Progenitor cell of endocrine pancreas (in vitro differentiated cells): ENCODE results near the gene STMND1. TPM values are rescaled to one million over a fixed set of nuclear protein-coding genes. Genes with fewer than 3 reads are reported as not detected.

ENCODE experiments used
- DNase-seq: peaks from one replicate; pipeline ENCODE4 v3.0.0; 2021; ENCODE audit warnings: low spot score; ENCODE audit not compliant: unreplicated experiment
- H3K27ac Mint-ChIP-seq: 2 replicates; pipeline ENCODE4 v1.8.0; 2021; ENCODE audit warnings: mild to moderate bottlenecking, moderate library complexity, mixed read lengths
- H3K27me3 Mint-ChIP-seq: 2 replicates; pipeline ENCODE4 v1.8.0; 2021; ENCODE audit warnings: mixed read lengths
- H3K36me3 Mint-ChIP-seq: 2 replicates; pipeline ENCODE4 v1.8.0; 2022; ENCODE audit warnings: mixed read lengths; ENCODE audit not compliant: insufficient read depth
- H3K4me1 Mint-ChIP-seq: 2 replicates; pipeline ENCODE4 v1.8.0; 2021; ENCODE audit warnings: low read depth, mixed read lengths
- H3K4me3 Mint-ChIP-seq: 2 replicates; pipeline ENCODE4 v1.8.0; 2021; ENCODE audit warnings: low read depth, mild to moderate bottlenecking, moderate library complexity, mixed read lengths
- H3K9me3 Mint-ChIP-seq: 2 replicates; pipeline ENCODE4 v1.8.0; 2021; ENCODE audit warnings: low read depth, mixed read lengths
- CTCF ChIP-seq: fragments of 200-600 bp; sonication (generic); IDR thresholded peaks from one replicate; pipeline ENCODE4 v1.5.0; 2021; ENCODE audit warnings: antibody characterized with exemption, mild to moderate bottlenecking; ENCODE audit not compliant: unreplicated experiment
- total RNA-seq: library from RNA; stranded (reverse); gene quantifications from 2 replicates; pipeline ENCODE4 v1.2.1, GENCODE V29; 2021

Gene STMND1
- total RNA-seq, 1 donor from 2014 or later, result 0.22 TPM

- H3K27me3 Mint-ChIP-seq, result peaks cover 5% of the 10 kb centered on the region
- no peaks in the 10 kb centered on the region for H3K36me3 Mint-ChIP-seq
- TF ChIP-seq CTCF, result no peak
- H3K4me3 Mint-ChIP-seq, result no peak overlapping the region
- peaks cover 5% of the 10 kb centered on the region for H3K9me3 Mint-ChIP-seq
- DNase-seq, result no peak
- no peak overlapping the region for H3K27ac Mint-ChIP-seq
- no peaks in the 10 kb centered on the region for H3K4me1 Mint-ChIP-seq
Observed at GRCh38 chr6:17081273-17081672, 20.6 kb upstream of the STMND1 start.

DNA sequence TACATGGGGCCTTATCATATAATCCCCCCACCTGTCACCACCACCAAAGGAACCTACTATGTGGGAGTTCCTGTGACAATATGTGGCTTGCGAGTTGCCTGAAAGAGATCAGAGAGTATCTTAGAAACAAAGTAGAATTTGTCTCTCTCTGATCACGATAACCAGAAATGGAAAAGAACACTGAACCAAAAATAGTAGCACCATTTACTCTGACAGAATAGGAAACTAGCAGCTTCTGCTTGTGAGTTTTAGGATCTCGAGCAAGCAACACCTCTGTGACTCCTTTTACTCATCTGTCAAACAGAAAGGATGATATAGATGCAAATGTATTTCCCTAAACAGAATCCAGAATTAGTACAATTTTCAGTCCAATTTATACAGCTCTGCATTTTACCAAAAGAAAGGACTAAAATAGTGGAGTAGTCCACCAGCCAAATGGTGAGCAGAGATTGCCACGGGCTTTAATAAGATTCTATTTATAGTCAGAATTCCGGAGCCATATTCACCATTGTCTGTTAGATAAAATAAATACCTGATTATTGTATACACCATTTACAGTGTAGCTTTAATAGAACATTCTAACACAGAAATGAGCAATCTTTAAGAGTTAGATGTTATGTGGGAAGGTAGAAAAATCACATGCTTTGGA, 19.9 kb upstream of the STMND1 start:
- H3K9me3 Mint-ChIP-seq, result no peaks in the 10 kb centered on the region
- no peaks in the 10 kb centered on the region for H3K36me3 Mint-ChIP-seq
- DNase-seq, result no peak
- no peaks in the 10 kb centered on the region for H3K4me1 Mint-ChIP-seq
- H3K4me3 Mint-ChIP-seq, result no peak overlapping the region
- no peak overlapping the region for H3K27ac Mint-ChIP-seq
- TF ChIP-seq CTCF, result no peak
- peaks cover 8% of the 10 kb centered on the region for H3K27me3 Mint-ChIP-seq

DNA sequence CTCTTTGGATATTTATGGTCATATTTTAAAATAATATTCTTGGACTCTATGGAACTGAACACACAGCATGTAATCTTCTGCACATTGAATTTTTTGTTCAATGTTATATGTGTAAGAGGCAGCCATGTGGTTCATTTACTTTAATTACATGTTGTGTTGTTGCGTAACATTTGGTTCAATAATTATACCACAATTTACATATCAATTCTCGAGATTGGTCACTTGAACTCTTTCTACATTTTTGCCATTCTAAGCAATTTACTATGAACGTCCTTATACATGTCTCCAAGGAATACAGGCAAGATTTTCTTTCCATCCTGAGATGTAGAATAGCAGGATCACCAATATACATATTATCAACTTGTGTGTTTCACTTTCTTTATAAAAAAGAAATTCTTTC, 18.5 kb upstream of the STMND1 start:
- H3K4me3 Mint-ChIP-seq, result no peak overlapping the region
- no peak overlapping the region for H3K27ac Mint-ChIP-seq
- no peaks in the 10 kb centered on the region for H3K4me1 Mint-ChIP-seq
- H3K36me3 Mint-ChIP-seq, result no peaks in the 10 kb centered on the region
- peaks cover 8% of the 10 kb centered on the region for H3K27me3 Mint-ChIP-seq
- TF ChIP-seq CTCF, result no peak
- no peak for DNase-seq
- no peaks in the 10 kb centered on the region for H3K9me3 Mint-ChIP-seq

DNA sequence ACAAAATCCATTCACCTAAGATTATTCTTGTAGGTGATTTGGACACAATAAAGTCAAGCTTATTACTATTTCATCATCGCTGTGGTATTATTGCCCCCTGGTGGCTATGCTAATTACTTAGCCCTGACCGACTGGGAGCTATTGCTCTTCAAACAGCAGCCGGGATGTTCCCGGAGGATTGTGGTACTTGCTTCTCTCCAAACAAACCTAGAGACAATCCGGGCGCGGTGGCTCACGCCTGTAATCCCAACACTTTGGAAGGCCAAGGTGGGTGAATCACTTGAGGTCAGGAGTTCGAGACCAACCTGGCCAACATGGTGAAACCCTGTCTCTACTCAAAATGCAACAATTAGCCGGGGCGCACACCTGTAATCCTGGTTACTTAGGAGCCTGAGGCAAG, 15.4 kb upstream of the STMND1 start:
- peaks cover 9% of the 10 kb centered on the region for H3K9me3 Mint-ChIP-seq
- H3K4me3 Mint-ChIP-seq, result no peak overlapping the region
- peak; percentile 21 for DNase-seq
- no peak overlapping the region for H3K27ac Mint-ChIP-seq
- peaks cover 8% of the 10 kb centered on the region for H3K27me3 Mint-ChIP-seq
- peak; percentile 75 for TF ChIP-seq CTCF
- no peaks in the 10 kb centered on the region for H3K36me3 Mint-ChIP-seq
- no peaks in the 10 kb centered on the region for H3K4me1 Mint-ChIP-seq

DNA sequence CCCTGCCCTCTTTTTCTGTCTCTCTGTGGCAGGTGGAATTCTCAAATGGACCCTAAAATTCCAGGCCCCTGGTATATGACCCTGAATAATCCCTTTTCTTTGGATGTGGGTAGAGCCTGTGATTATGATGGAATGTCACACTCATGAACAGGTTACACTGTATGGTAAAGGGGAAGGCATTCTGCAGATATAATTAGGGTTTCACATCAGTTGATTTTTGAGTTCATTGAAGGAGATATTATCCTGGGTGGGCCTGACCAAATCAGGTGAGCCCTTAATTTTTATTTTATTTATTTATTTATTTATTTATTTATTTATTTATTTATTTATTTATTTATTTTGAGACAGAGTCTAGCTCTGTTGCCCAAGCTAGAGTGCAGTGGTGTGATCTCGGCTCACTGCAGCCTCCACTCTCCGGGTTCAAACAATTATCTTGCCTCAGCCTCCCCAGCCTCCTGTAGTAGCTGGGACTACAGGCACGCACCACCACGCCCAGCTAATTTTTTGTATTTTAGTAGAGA, 13.7 kb upstream of the STMND1 start:
- Mint-ChIP-seq H3K9me3 (peaks cover 9% of the 10 kb centered on the region), H3K36me3 (no peaks in the 10 kb centered on the region), H3K4me1 (peaks cover 6% of the 10 kb centered on the region), H3K27me3 (peaks cover 8% of the 10 kb centered on the region), H3K27ac (no peak overlapping the region), H3K4me3 (no peak overlapping the region)
- no peak for TF ChIP-seq CTCF
- DNase-seq, result no peak
